Type B pancreatic cell (in vitro differentiated cells): ENCODE data around the gene TPD52L1. TPM values are rescaled to one million over a fixed set of nuclear protein-coding genes. Genes with fewer than 3 reads are reported as not detected.

Experiments
- DNase-seq: peaks from one replicate; pipeline ENCODE4 v3.0.0; 2021; ENCODE audit warnings: mixed read lengths; ENCODE audit not compliant: unreplicated experiment; ENCODE audit errors: extremely low spot score
- H3K27ac Mint-ChIP-seq: 2 replicates; pipeline ENCODE4 v1.8.0; 2021; ENCODE audit warnings: mild to moderate bottlenecking, mixed read lengths
- H3K27me3 Mint-ChIP-seq: 2 replicates; pipeline ENCODE4 v1.8.0; 2021; ENCODE audit warnings: mixed read lengths
- H3K36me3 Mint-ChIP-seq: 2 replicates; pipeline ENCODE4 v1.8.0; 2021; ENCODE audit warnings: mixed read lengths
- H3K4me1 Mint-ChIP-seq: one replicate; pipeline ENCODE4 v1.8.0; 2021; ENCODE audit warnings: mixed read lengths; ENCODE audit not compliant: unreplicated experiment
- H3K4me3 Mint-ChIP-seq: 2 replicates; pipeline ENCODE4 v1.8.0; 2021; ENCODE audit warnings: mild to moderate bottlenecking, mixed read lengths
- H3K9me3 Mint-ChIP-seq: 2 replicates; pipeline ENCODE4 v1.8.0; 2021; ENCODE audit warnings: mixed read lengths
- total RNA-seq: library from RNA; stranded (reverse); gene quantifications from 2 replicates; pipeline ENCODE4 v1.2.1, GENCODE V29; 2021; ENCODE audit warnings: low replicate concordance
- TF ChIP-seq, protein P1 (sequence below): fragments of 200-600 bp; sonication (generic); conservative IDR thresholded peaks from 2 replicates; pipeline ENCODE4 v1.5.0; 2021; ENCODE audit warnings: antibody characterized with exemption, mild to moderate bottlenecking

The TPD52L1 gene
- total RNA-seq, 1 donor from 2014 or later: 80.4 TPM

DNA sequence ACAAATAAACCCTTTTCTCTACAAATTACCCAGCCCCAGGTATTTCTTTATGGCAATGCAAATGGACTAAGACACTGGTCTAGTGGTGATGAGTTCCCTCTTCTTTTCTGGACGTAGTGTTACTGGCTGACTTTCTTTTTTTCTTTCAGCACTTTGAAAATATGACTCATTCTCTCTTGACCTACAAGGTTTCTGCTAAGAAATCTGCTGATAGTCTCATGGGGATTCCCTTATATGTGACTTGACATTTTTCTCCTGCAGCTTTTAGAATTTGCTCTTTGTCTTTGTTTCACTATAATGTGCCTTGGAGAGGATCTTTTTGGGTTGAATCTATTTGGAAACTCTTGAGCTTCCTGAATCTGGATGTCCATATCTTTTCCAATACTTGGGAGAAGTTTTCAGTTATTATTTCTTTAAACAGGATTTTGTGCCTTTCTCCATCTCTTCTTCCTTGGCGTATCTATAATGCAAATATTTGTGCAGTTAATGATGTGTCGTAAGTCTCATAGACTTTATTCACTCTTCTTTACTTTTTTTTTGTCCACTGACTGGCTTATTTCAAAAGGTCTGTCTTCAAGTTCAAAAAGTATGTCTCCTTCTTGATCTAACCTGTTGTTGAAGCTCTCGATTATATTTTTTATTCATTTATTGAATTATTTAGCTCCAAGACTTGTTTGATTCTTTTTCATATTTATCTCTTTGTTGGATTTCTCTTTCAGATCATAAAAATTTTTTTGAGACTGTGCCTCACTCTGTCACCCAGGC lies 42.2 kb upstream of the TPD52L1 start:
- no peak overlapping the region for H3K27ac Mint-ChIP-seq
- no peak for DNase-seq
- H3K36me3 Mint-ChIP-seq: peaks cover 7% of the 10 kb centered on the region
- H3K4me1 Mint-ChIP-seq: no peaks in the 10 kb centered on the region
- peaks cover 27% of the 10 kb centered on the region for H3K9me3 Mint-ChIP-seq
- no peaks in the 10 kb centered on the region for H3K27me3 Mint-ChIP-seq
- H3K4me3 Mint-ChIP-seq: no peak overlapping the region
- TF ChIP-seq, protein P1, sequence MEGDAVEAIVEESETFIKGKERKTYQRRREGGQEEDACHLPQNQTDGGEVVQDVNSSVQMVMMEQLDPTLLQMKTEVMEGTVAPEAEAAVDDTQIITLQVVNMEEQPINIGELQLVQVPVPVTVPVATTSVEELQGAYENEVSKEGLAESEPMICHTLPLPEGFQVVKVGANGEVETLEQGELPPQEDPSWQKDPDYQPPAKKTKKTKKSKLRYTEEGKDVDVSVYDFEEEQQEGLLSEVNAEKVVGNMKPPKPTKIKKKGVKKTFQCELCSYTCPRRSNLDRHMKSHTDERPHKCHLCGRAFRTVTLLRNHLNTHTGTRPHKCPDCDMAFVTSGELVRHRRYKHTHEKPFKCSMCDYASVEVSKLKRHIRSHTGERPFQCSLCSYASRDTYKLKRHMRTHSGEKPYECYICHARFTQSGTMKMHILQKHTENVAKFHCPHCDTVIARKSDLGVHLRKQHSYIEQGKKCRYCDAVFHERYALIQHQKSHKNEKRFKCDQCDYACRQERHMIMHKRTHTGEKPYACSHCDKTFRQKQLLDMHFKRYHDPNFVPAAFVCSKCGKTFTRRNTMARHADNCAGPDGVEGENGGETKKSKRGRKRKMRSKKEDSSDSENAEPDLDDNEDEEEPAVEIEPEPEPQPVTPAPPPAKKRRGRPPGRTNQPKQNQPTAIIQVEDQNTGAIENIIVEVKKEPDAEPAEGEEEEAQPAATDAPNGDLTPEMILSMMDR: no peak

DNA sequence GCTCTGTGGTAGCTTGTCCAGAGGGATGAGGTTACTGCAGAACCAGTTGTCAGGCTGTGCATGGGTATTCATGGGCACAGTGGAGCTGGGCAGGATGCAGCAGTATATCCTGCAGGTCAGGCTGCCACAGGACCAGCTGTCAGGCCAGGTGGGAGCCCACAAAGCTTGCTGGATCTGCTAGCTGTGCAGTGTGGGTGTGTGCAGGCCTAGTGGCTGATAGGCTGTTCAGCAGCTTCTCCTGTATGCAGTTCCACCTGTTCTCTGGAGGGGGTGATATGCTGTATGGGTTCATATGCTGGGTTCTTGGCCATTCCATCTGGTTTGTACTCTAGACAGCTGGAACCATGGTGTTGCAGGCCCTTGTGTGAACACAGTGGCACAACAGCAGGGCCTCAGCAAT lies 40.6 kb upstream of the TPD52L1 start:
- TF ChIP-seq, protein P1: no peak
- Mint-ChIP-seq H3K27ac (no peak overlapping the region), H3K36me3 (peaks cover 7% of the 10 kb centered on the region), H3K9me3 (peaks cover 27% of the 10 kb centered on the region), H3K4me1 (no peaks in the 10 kb centered on the region), H3K4me3 (no peak overlapping the region), H3K27me3 (no peaks in the 10 kb centered on the region)
- no peak for DNase-seq

DNA sequence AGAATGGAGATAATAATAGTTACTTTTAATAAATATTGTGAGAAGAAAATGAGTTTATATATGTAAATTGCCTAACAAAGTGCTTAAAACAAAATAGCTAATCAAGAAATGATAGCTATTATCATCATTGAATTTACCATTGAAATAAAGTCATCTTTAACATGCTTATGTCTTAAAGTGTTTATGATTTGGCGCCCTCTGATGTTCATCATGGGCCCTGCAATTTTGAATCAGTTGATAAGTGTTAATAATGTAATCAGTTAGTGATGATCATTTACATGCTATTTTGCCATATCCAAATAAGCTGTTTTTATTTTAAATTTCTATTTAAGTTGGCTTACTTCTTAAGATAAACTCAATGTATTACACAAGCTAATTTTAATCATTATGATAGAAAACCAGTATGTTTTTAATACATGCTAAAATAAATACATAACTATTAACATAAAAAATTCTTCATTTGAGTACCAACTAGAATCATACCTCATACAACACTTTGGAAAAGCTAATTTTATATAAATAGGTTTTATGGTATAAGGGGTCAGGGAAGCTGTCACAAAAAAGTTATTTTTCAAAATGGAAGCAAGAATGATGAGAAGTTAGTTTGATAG lies 39.2 kb upstream of the TPD52L1 start:
- H3K36me3 Mint-ChIP-seq: peaks cover 7% of the 10 kb centered on the region
- TF ChIP-seq, protein P1: peak; percentile 92
- H3K27ac Mint-ChIP-seq: no peak overlapping the region

DNA sequence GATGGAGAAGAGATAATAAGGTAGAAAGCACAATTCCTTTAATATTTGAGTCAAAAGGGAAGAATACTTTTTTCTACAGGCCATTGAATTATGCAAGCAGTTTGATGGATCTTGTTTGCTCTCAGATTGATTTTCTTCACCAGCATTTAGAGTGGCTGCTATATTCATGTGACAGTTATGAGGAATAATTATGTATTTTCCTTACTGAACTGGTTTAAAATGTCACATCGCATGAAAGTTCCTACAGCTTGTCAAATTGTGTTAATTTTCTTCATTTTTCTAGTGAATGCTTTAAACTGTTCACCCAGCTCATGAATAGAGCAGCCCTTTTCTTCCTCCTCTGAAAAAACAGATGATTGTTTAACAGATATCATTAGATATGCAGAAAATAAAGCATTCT lies 37.4 kb upstream of the TPD52L1 start:
- H3K27me3 Mint-ChIP-seq: no peaks in the 10 kb centered on the region
- peaks cover 3% of the 10 kb centered on the region for H3K36me3 Mint-ChIP-seq
- no peaks in the 10 kb centered on the region for H3K4me1 Mint-ChIP-seq
- H3K4me3 Mint-ChIP-seq: no peak overlapping the region
- no peak for DNase-seq
- peaks cover 10% of the 10 kb centered on the region for H3K9me3 Mint-ChIP-seq
- TF ChIP-seq, protein P1: no peak
- H3K27ac Mint-ChIP-seq: no peak overlapping the region

More for the DNA sequence above, 39.2 kb upstream of the TPD52L1 start:
- H3K27me3 Mint-ChIP-seq: no peaks in the 10 kb centered on the region
- H3K9me3 Mint-ChIP-seq: peaks cover 27% of the 10 kb centered on the region
- DNase-seq: no peak
- H3K4me1 Mint-ChIP-seq: no peaks in the 10 kb centered on the region
- no peak overlapping the region for H3K4me3 Mint-ChIP-seq

DNA sequence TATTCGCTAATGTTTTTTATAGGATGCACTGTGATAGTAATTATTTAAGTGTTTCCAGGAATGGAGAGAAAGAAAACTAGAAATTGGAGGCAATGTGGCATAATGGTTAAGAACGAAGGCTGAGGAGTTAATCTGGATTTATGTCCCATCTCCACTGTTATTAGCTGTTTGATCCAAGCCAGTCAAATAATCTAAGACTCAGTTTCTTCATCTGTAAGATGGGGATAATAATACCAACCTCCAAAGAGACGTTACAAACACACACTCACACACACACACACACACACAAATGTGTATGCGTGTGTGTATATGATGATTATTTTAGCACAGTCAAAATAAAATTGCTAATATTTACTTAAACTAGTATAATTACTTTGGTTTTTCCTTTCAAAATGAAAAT lies 36.9 kb upstream of the TPD52L1 start:
- Mint-ChIP-seq H3K4me3 (no peak overlapping the region), H3K9me3 (peaks cover 4% of the 10 kb centered on the region), H3K36me3 (no peaks in the 10 kb centered on the region), H3K27ac (no peak overlapping the region), H3K4me1 (no peaks in the 10 kb centered on the region), H3K27me3 (no peaks in the 10 kb centered on the region)
- TF ChIP-seq, protein P1: no peak
- DNase-seq: no peak
